ENCODE measurements around the gene PARD6B. TPM values are rescaled to one million over a fixed set of nuclear protein-coding genes. Genes with fewer than 3 reads are reported as not detected.

Gene PARD6B
- total and polyA plus RNA-seq, 2 of the 13 experiments (the other 11 are each of a cell fraction or from before 2014, with no cell fraction given): 6.9 to 22.2 TPM

DNA sequence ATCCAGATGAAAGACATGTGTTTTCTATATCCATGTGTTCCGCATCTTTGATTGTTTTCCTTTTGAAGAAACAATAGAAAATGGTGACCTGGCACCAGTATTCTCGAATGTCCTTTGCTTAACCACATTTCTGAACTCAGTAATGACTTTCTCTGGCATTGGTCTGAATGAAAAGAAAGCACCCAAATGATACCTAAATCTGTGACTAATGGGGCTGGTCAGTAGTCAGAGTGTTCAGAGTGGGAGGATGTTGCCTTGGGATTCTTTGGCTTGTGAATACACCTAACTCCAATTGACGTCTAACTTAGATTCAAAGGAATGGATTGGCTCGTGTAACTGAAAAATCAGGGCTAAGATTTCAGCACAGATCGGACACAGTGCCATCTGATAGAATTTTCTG lies 27.1 kb downstream of the PARD6B start:
- in situ Hi-C loops (cut with HindIII; ENCODE audit: extremely low pct_ligation_motif_present, low pct_unique_long_range_greater_than_20kb) (no loop called here), intact Hi-C loops (cut with micrococcal nuclease; ENCODE audit: unreplicated experiment) (no loop called here)
- Histone ChIP-seq H3K4me3 (replicated peaks in 1 of 3; ENCODE audit: insufficient read depth in 1 of 3, low read depth in 2 of 3, low read length in 3 of 3) (no peak overlapping the region), H3K27ac (ENCODE audit: extremely low read length, insufficient read depth, low read length) (no peak overlapping the region), H3K9ac (ENCODE audit: insufficient read depth, low read depth, low read length) (no peak overlapping the region), H3K27me3 (ENCODE audit: control insufficient read depth in 1 of 2, insufficient read depth in 2 of 2, low read length in 2 of 2) (no peaks in the 10 kb centered on the region), H3K79me2 (ENCODE audit: insufficient read depth, low read length) (no peaks in the 10 kb centered on the region), H2AFZ (ENCODE audit: low read length) (no peak overlapping the region), H3K4me1 (ENCODE audit: insufficient read depth, low read length) (peaks cover 32% of the 10 kb centered on the region), H3K9me3 (ENCODE audit: low read length) (no peaks in the 10 kb centered on the region), H4K20me1 (ENCODE audit: insufficient read depth, low read length) (no peaks in the 10 kb centered on the region), H3K4me2 (ENCODE audit: low read depth, low read length) (no peak overlapping the region), H3K36me3 (replicated peaks in 1 of 2; ENCODE audit: control insufficient read depth in 1 of 2, insufficient read depth in 2 of 2, low read length in 2 of 2) (no peaks in the 10 kb centered on the region)
- ChIA-PET CTCF (ENCODE audit: low intra/inter-chr PET ratio, low total read pairs) (no interaction called here), POLR2A (interaction anchor here (1.4 kb wide), 1 partner anchor 12 kb away, joined by 4 read pairs; no protein-coding TSS in a partner anchor)
- FAIRE-seq (no peak), DNase-seq (ENCODE audit: low spot score) (no peak), ATAC-seq (no peak)
- no TSS peak for BruUV-seq (replicated peaks)
- TF ChIP-seq NAIF1 (CRISPR knock-in tag; IDR thresholded peaks at IDR 0.05; ENCODE audit: borderline replicate concordance) (no peak), HNRNPLL (IDR thresholded peaks at IDR 0.05; ENCODE audit: low read depth, low read length, poor library complexity, severe bottlenecking) (no peak), ZNF800 (CRISPR knock-in tag; IDR thresholded peaks at IDR 0.05) (no peak)
- TF ChIP-seq, protein P1, sequence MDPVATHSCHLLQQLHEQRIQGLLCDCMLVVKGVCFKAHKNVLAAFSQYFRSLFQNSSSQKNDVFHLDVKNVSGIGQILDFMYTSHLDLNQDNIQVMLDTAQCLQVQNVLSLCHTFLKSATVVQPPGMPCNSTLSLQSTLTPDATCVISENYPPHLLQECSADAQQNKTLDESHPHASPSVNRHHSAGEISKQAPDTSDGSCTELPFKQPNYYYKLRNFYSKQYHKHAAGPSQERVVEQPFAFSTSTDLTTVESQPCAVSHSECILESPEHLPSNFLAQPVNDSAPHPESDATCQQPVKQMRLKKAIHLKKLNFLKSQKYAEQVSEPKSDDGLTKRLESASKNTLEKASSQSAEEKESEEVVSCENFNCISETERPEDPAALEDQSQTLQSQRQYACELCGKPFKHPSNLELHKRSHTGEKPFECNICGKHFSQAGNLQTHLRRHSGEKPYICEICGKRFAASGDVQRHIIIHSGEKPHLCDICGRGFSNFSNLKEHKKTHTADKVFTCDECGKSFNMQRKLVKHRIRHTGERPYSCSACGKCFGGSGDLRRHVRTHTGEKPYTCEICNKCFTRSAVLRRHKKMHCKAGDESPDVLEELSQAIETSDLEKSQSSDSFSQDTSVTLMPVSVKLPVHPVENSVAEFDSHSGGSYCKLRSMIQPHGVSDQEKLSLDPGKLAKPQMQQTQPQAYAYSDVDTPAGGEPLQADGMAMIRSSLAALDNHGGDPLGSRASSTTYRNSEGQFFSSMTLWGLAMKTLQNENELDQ (CRISPR knock-in tag; IDR thresholded peaks at IDR 0.05; ENCODE audit: borderline replicate concordance): no peak
- TF ChIP-seq, protein P2, sequence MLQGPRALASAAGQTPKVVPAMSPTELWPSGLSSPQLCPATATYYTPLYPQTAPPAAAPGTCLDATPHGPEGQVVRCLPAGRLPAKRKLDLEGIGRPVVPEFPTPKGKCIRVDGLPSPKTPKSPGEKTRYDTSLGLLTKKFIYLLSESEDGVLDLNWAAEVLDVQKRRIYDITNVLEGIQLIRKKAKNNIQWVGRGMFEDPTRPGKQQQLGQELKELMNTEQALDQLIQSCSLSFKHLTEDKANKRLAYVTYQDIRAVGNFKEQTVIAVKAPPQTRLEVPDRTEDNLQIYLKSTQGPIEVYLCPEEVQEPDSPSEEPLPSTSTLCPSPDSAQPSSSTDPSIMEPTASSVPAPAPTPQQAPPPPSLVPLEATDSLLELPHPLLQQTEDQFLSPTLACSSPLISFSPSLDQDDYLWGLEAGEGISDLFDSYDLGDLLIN (CRISPR knock-in tag; IDR thresholded peaks at IDR 0.05; ENCODE audit: borderline replicate concordance): no peak
- WGBS (ENCODE audit: low lambda C conversion rate): 97% methylated on average over 5 of the region's 5 CpGs

Data from HepG2 (cell line).